WTC11 (cell line): ENCODE measurements around the gene PRKCE. TPM values are rescaled to one million over a fixed set of nuclear protein-coding genes. Genes with fewer than 3 reads are reported as not detected.

Experiments
- ATAC-seq: fragments of 200-7000 bp; cut with Tn5 transposase; 2 replicates; pipeline ENCODE4 v1.10.0; 2021; ENCODE audit warnings: mild to moderate bottlenecking, moderate library complexity
- CTCF ChIA-PET: fragments of 300-600 bp; sonication (Branson Sonifier 250); formaldehyde crosslinking; loops from one replicate; lab custom pipeline; 2021; ENCODE audit warnings: antibody characterized with exemption; lab: Charles Lee
- POLR2A ChIA-PET: fragments of 350-600 bp; sonication (Branson Sonifier 250); formaldehyde crosslinking; loops from one replicate; lab custom pipeline; 2021; ENCODE audit warnings: antibody characterized with exemption; lab: Charles Lee
- DNase-seq: peaks from one replicate; pipeline ENCODE4 v3.0.0; 2021; ENCODE audit warnings: low spot score
- H3K27ac Mint-ChIP-seq: 2 replicates; pipeline ENCODE4 v1.8.0; 2021; ENCODE audit warnings: mixed read lengths
- H3K27me3 Mint-ChIP-seq: 2 replicates; pipeline ENCODE4 v1.8.0; 2021; ENCODE audit warnings: low read depth, mild to moderate bottlenecking, moderate library complexity, mixed read lengths
- H3K36me3 Mint-ChIP-seq: 2 replicates; pipeline ENCODE4 v1.8.0; 2021; ENCODE audit warnings: mixed read lengths
- H3K4me1 Mint-ChIP-seq: 2 replicates; pipeline ENCODE4 v1.8.0; 2022; ENCODE audit warnings: mixed read lengths
- H3K4me3 Mint-ChIP-seq: 2 replicates; pipeline ENCODE4 v1.8.0; 2021; ENCODE audit warnings: mild to moderate bottlenecking, moderate library complexity, mixed read lengths
- H3K9me3 Mint-ChIP-seq: 2 replicates; pipeline ENCODE4 v1.8.0; 2021; ENCODE audit warnings: mixed read lengths
- EMX1 ChIP-seq: fragments of 250-450 bp; sonication (Bioruptor Pico); IDR thresholded peaks from 2 replicates; pipeline ENCODE4 v1.8.0; 2021; ENCODE audit warnings: mild to moderate bottlenecking
- NFE2L1 ChIP-seq: sonication (generic); formaldehyde crosslinking; IDR thresholded peaks from 2 replicates; pipeline ENCODE4 v1.8.1; 2023; ENCODE audit warnings: missing genetic modification reagents
- OVOL2 ChIP-seq: fragments of 250-450 bp; sonication (Bioruptor Pico); IDR thresholded peaks from 2 replicates; pipeline ENCODE4 v1.9.0; 2021; ENCODE audit warnings: mild to moderate bottlenecking, borderline replicate concordance
- TCF7 ChIP-seq: sonication (generic); formaldehyde crosslinking; IDR thresholded peaks from 2 replicates; pipeline ENCODE4 v1.8.0; 2022; ENCODE audit warnings: mild to moderate bottlenecking, low read depth, missing genetic modification reagents, moderate library complexity
- TEAD4 ChIP-seq: sonication (generic); formaldehyde crosslinking; IDR thresholded peaks from 2 replicates; pipeline ENCODE4 v1.8.0; 2022; ENCODE audit warnings: mild to moderate bottlenecking, missing genetic modification reagents
- ZNF317 ChIP-seq: sonication (generic); formaldehyde crosslinking; IDR thresholded peaks from 2 replicates; pipeline ENCODE4 v1.8.1; 2023; ENCODE audit warnings: low read depth, mild to moderate bottlenecking, moderate library complexity, missing genetic modification reagents, borderline replicate concordance
- total RNA-seq: library from RNA; stranded (reverse); gene quantifications from 3 replicates; pipeline ENCODE4 v1.2.3, GENCODE V29; 2021
- TF ChIP-seq, protein P1 (sequence below): sonication (generic); formaldehyde crosslinking; IDR thresholded peaks from 2 replicates; pipeline ENCODE4 v1.8.0; 2022; ENCODE audit warnings: missing genetic modification reagents
- TF ChIP-seq, protein P2 (sequence below): fragments of 250-450 bp; sonication (Bioruptor Pico); IDR thresholded peaks from 2 replicates; pipeline ENCODE4 v1.9.0; 2021; ENCODE audit warnings: mild to moderate bottlenecking, borderline replicate concordance
- TF ChIP-seq, protein P3 (sequence below): fragments of 250-450 bp; sonication (Bioruptor Pico); IDR thresholded peaks from 2 replicates; pipeline ENCODE4 v1.9.0; 2021; ENCODE audit warnings: moderate library complexity, mild to moderate bottlenecking, inconsistent platforms, borderline replicate concordance
- TF ChIP-seq, protein P4 (sequence below): sonication (generic); formaldehyde crosslinking; IDR thresholded peaks from 2 replicates; pipeline ENCODE4 v1.8.1; 2022; ENCODE audit warnings: low read depth, mild to moderate bottlenecking, moderate library complexity, missing genetic modification reagents, borderline replicate concordance
- TF ChIP-seq, protein P5 (sequence below): sonication (generic); formaldehyde crosslinking; IDR thresholded peaks from 2 replicates; pipeline ENCODE4 v1.8.1; 2023; ENCODE audit warnings: mild to moderate bottlenecking, missing genetic modification reagents, borderline replicate concordance
- TF ChIP-seq, protein P6 (sequence below): sonication (generic); formaldehyde crosslinking; IDR thresholded peaks from 2 replicates; pipeline ENCODE4 v1.8.1; 2022; ENCODE audit warnings: low read depth, missing genetic modification reagents, borderline replicate concordance
- TF ChIP-seq, protein P7 (sequence below): fragments of 250-450 bp; sonication (Bioruptor Pico); IDR thresholded peaks from 2 replicates; pipeline ENCODE4 v2.1.2; 2022; ENCODE audit warnings: mild to moderate bottlenecking, moderate library complexity

Gene PRKCE
- total RNA-seq, 1 experiment from 2014 or later: 5.8 TPM

DNA sequence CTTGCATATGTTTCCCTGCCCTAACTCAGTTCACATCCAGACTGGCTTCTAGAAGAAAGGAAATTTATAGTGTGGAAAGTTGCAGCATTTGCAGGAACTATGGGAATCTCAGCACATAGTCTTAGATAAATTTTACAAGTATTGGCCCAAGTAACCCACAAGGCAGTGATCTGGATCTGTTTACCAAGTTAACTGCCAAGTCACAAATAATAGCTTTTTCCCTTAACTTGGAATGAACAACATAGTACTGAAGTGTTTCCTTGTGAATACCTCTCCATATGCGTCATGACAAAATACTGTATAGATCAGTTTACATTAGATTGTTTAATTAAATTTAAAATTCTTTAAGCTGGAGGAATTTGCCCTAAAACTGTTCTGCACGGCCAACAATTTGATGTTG lies 390.0 kb downstream of the PRKCE start:
- no peak overlapping the region for H3K4me3 Mint-ChIP-seq
- H3K27me3 Mint-ChIP-seq: no peaks in the 10 kb centered on the region
- ChIA-PET POLR2A (no interaction called here), CTCF (no interaction called here)
- ATAC-seq: no peak
- H3K4me1 Mint-ChIP-seq: peaks cover 6% of the 10 kb centered on the region
- TF ChIP-seq TCF7 (CRISPR knock-in tag) (no peak), ZNF317 (CRISPR knock-in tag) (no peak)
- TF ChIP-seq, protein P1, sequence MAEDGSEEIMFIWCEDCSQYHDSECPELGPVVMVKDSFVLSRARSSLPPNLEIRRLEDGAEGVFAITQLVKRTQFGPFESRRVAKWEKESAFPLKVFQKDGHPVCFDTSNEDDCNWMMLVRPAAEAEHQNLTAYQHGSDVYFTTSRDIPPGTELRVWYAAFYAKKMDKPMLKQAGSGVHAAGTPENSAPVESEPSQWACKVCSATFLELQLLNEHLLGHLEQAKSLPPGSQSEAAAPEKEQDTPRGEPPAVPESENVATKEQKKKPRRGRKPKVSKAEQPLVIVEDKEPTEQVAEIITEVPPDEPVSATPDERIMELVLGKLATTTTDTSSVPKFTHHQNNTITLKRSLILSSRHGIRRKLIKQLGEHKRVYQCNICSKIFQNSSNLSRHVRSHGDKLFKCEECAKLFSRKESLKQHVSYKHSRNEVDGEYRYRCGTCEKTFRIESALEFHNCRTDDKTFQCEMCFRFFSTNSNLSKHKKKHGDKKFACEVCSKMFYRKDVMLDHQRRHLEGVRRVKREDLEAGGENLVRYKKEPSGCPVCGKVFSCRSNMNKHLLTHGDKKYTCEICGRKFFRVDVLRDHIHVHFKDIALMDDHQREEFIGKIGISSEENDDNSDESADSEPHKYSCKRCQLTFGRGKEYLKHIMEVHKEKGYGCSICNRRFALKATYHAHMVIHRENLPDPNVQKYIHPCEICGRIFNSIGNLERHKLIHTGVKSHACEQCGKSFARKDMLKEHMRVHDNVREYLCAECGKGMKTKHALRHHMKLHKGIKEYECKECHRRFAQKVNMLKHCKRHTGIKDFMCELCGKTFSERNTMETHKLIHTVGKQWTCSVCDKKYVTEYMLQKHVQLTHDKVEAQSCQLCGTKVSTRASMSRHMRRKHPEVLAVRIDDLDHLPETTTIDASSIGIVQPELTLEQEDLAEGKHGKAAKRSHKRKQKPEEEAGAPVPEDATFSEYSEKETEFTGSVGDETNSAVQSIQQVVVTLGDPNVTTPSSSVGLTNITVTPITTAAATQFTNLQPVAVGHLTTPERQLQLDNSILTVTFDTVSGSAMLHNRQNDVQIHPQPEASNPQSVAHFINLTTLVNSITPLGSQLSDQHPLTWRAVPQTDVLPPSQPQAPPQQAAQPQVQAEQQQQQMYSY (CRISPR knock-in tag): no peak
- TF ChIP-seq, protein P2, sequence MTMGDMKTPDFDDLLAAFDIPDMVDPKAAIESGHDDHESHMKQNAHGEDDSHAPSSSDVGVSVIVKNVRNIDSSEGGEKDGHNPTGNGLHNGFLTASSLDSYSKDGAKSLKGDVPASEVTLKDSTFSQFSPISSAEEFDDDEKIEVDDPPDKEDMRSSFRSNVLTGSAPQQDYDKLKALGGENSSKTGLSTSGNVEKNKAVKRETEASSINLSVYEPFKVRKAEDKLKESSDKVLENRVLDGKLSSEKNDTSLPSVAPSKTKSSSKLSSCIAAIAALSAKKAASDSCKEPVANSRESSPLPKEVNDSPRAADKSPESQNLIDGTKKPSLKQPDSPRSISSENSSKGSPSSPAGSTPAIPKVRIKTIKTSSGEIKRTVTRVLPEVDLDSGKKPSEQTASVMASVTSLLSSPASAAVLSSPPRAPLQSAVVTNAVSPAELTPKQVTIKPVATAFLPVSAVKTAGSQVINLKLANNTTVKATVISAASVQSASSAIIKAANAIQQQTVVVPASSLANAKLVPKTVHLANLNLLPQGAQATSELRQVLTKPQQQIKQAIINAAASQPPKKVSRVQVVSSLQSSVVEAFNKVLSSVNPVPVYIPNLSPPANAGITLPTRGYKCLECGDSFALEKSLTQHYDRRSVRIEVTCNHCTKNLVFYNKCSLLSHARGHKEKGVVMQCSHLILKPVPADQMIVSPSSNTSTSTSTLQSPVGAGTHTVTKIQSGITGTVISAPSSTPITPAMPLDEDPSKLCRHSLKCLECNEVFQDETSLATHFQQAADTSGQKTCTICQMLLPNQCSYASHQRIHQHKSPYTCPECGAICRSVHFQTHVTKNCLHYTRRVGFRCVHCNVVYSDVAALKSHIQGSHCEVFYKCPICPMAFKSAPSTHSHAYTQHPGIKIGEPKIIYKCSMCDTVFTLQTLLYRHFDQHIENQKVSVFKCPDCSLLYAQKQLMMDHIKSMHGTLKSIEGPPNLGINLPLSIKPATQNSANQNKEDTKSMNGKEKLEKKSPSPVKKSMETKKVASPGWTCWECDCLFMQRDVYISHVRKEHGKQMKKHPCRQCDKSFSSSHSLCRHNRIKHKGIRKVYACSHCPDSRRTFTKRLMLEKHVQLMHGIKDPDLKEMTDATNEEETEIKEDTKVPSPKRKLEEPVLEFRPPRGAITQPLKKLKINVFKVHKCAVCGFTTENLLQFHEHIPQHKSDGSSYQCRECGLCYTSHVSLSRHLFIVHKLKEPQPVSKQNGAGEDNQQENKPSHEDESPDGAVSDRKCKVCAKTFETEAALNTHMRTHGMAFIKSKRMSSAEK (CRISPR knock-in tag): no peak
- H3K27ac Mint-ChIP-seq: no peak overlapping the region
- no peaks in the 10 kb centered on the region for H3K36me3 Mint-ChIP-seq
- H3K9me3 Mint-ChIP-seq: no peaks in the 10 kb centered on the region
- no peak for DNase-seq

DNA sequence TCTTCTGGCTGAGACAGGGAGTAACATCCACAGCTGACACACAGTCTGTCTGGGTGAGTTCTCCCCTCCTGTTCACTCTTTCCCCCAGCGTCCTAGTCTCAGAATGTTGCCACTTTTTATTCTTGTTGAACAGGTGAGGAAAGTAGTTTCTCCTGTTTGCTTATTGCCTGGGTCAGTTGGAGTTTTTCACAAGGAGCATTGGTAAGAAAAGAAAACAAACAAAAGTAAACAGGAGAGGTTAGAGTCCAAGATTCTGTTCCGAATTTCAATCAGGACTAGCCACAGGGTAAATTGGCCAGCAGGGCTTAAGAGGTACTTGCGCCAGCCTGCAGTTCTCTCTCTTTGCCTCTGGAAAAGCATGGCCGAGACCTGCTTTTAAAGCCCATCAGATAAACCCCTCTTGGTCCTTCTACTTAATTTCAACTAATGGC lies 390.7 kb downstream of the PRKCE start:
- Mint-ChIP-seq H3K4me3 (no peak overlapping the region), H3K9me3 (no peaks in the 10 kb centered on the region), H3K36me3 (no peaks in the 10 kb centered on the region), H3K4me1 (peaks cover 8% of the 10 kb centered on the region), H3K27me3 (no peaks in the 10 kb centered on the region), H3K27ac (no peak overlapping the region)
- ChIA-PET POLR2A (no interaction called here), CTCF (no interaction called here)
- TF ChIP-seq OVOL2 (CRISPR knock-in tag): no peak
- no peak for TF ChIP-seq EMX1
- TF ChIP-seq TEAD4 (CRISPR knock-in tag): no peak
- TF ChIP-seq, protein P3, sequence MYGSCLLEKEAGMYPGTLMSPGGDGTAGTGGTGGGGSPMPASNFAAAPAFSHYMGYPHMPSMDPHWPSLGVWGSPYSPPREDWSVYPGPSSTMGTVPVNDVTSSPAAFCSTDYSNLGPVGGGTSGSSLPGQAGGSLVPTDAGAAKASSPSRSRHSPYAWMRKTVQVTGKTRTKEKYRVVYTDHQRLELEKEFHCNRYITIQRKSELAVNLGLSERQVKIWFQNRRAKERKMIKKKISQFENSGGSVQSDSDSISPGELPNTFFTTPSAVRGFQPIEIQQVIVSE (CRISPR knock-in tag): no peak
- ATAC-seq (peak; percentile 65), DNase-seq (no peak)

DNA sequence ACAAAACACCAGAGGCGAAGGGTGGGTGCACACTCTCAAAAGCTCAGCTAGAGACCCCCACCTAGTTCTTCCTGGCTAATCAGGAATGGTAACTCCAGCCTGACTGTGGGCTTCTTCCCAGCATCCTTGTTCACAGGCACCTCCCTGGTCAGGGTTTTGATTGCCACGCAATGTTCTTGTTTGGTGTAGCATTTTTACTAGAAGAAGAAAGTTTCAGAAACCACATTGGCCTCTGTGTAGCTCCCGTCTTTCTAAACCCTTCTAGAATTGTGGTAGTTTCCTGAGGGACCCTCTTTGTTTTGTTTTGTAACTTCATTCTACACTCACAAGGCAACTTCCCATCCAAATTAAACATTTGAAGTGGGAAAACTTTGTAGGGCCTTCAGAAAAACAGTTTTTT lies 391.2 kb downstream of the PRKCE start:
- DNase-seq (no peak), ATAC-seq (no peak)
- H3K9me3 Mint-ChIP-seq: no peaks in the 10 kb centered on the region
- no peak overlapping the region for H3K27ac Mint-ChIP-seq
- peaks cover 9% of the 10 kb centered on the region for H3K4me1 Mint-ChIP-seq
- no peak overlapping the region for H3K4me3 Mint-ChIP-seq
- H3K36me3 Mint-ChIP-seq: no peaks in the 10 kb centered on the region
- no peaks in the 10 kb centered on the region for H3K27me3 Mint-ChIP-seq
- CTCF ChIA-PET: no interaction called here
- POLR2A ChIA-PET: no interaction called here
- TF ChIP-seq, protein P4, sequence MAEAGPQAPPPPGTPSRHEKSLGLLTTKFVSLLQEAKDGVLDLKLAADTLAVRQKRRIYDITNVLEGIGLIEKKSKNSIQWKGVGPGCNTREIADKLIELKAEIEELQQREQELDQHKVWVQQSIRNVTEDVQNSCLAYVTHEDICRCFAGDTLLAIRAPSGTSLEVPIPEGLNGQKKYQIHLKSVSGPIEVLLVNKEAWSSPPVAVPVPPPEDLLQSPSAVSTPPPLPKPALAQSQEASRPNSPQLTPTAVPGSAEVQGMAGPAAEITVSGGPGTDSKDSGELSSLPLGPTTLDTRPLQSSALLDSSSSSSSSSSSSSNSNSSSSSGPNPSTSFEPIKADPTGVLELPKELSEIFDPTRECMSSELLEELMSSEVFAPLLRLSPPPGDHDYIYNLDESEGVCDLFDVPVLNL: no peak
- TF ChIP-seq, protein P5, sequence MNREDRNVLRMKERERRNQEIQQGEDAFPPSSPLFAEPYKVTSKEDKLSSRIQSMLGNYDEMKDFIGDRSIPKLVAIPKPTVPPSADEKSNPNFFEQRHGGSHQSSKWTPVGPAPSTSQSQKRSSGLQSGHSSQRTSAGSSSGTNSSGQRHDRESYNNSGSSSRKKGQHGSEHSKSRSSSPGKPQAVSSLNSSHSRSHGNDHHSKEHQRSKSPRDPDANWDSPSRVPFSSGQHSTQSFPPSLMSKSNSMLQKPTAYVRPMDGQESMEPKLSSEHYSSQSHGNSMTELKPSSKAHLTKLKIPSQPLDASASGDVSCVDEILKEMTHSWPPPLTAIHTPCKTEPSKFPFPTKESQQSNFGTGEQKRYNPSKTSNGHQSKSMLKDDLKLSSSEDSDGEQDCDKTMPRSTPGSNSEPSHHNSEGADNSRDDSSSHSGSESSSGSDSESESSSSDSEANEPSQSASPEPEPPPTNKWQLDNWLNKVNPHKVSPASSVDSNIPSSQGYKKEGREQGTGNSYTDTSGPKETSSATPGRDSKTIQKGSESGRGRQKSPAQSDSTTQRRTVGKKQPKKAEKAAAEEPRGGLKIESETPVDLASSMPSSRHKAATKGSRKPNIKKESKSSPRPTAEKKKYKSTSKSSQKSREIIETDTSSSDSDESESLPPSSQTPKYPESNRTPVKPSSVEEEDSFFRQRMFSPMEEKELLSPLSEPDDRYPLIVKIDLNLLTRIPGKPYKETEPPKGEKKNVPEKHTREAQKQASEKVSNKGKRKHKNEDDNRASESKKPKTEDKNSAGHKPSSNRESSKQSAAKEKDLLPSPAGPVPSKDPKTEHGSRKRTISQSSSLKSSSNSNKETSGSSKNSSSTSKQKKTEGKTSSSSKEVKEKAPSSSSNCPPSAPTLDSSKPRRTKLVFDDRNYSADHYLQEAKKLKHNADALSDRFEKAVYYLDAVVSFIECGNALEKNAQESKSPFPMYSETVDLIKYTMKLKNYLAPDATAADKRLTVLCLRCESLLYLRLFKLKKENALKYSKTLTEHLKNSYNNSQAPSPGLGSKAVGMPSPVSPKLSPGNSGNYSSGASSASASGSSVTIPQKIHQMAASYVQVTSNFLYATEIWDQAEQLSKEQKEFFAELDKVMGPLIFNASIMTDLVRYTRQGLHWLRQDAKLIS: no peak
- TF ChIP-seq NFE2L1 (CRISPR knock-in tag) (no peak), TCF7 (CRISPR knock-in tag) (no peak)
- TF ChIP-seq, protein P6, sequence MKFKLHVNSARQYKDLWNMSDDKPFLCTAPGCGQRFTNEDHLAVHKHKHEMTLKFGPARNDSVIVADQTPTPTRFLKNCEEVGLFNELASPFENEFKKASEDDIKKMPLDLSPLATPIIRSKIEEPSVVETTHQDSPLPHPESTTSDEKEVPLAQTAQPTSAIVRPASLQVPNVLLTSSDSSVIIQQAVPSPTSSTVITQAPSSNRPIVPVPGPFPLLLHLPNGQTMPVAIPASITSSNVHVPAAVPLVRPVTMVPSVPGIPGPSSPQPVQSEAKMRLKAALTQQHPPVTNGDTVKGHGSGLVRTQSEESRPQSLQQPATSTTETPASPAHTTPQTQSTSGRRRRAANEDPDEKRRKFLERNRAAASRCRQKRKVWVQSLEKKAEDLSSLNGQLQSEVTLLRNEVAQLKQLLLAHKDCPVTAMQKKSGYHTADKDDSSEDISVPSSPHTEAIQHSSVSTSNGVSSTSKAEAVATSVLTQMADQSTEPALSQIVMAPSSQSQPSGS (CRISPR knock-in tag): no peak
- TF ChIP-seq, protein P7, sequence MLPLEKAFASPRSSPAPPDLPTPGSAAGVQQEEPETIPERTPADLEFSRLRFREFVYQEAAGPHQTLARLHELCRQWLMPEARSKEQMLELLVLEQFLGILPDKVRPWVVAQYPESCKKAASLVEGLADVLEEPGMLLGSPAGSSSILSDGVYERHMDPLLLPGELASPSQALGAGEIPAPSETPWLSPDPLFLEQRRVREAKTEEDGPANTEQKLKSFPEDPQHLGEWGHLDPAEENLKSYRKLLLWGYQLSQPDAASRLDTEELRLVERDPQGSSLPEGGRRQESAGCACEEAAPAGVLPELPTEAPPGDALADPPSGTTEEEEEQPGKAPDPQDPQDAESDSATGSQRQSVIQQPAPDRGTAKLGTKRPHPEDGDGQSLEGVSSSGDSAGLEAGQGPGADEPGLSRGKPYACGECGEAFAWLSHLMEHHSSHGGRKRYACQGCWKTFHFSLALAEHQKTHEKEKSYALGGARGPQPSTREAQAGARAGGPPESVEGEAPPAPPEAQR: no peak
